Activated CD4-positive, alpha-beta T cell treated with anti-CD3 and anti-CD28 coated beads for 36 hours (primary cell): ENCODE data around the gene TMEM239. TPM values are rescaled to one million over a fixed set of nuclear protein-coding genes. Genes with fewer than 3 reads are reported as not detected.

Experiments
- ATAC-seq: fragments of 200-7000 bp; cut with Tn5 transposase; one replicate; pipeline ENCODE4 v1.10.0; 2021; ENCODE audit warnings: mild to moderate bottlenecking, moderate library complexity
- CTCF ChIA-PET: fragments of 350-600 bp; sonication (Branson Sonifier 250); formaldehyde crosslinking; loops from one replicate; lab custom pipeline; 2021; ENCODE audit warnings: antibody characterized with exemption; lab: Charles Lee
- POLR2A ChIA-PET: fragments of 350-600 bp; sonication (Branson Sonifier 250); formaldehyde crosslinking; loops from one replicate; lab custom pipeline; 2021; ENCODE audit warnings: antibody characterized with exemption, inconsistent platforms; lab: Charles Lee
- DNase-seq: peaks from one replicate; pipeline ENCODE4 v3.0.0-alpha.2; 2020
- H3K27ac Mint-ChIP-seq: one replicate; pipeline ENCODE4 v1.8.0; 2021; ENCODE audit warnings: mixed read lengths
- H3K27me3 Mint-ChIP-seq: one replicate; pipeline ENCODE4 v1.8.0; 2021; ENCODE audit warnings: mixed read lengths
- H3K36me3 Mint-ChIP-seq: one replicate; pipeline ENCODE4 v1.8.0; 2021; ENCODE audit warnings: low read depth, mixed read lengths
- H3K4me1 Mint-ChIP-seq: one replicate; pipeline ENCODE4 v1.8.0; 2021; ENCODE audit warnings: mixed read lengths
- H3K4me3 Mint-ChIP-seq: one replicate; pipeline ENCODE4 v1.8.0; 2021; ENCODE audit warnings: mild to moderate bottlenecking, moderate library complexity, mixed read lengths
- H3K9me3 Mint-ChIP-seq: one replicate; pipeline ENCODE4 v1.8.0; 2021; ENCODE audit warnings: low read depth, mixed read lengths
- intact Hi-C, 2 experiments: fragments of 100-400 bp; cut with DNase I in 1 of 2; cut with micrococcal nuclease in 1 of 2; formaldehyde crosslinking; loops; one replicate each; pipeline versions ENCODE4 v1.14.2 to v1.15.1; 2022 to 2024; cut with DNase I, micrococcal nuclease
- total RNA-seq, 2 experiments: library from RNA; stranded (reverse); gene quantifications; one replicate each; pipeline ENCODE4 v1.2.3, GENCODE V29; 2021

Gene TMEM239
- total RNA-seq, 2 experiments from 2014 or later, result not detected

DNA sequence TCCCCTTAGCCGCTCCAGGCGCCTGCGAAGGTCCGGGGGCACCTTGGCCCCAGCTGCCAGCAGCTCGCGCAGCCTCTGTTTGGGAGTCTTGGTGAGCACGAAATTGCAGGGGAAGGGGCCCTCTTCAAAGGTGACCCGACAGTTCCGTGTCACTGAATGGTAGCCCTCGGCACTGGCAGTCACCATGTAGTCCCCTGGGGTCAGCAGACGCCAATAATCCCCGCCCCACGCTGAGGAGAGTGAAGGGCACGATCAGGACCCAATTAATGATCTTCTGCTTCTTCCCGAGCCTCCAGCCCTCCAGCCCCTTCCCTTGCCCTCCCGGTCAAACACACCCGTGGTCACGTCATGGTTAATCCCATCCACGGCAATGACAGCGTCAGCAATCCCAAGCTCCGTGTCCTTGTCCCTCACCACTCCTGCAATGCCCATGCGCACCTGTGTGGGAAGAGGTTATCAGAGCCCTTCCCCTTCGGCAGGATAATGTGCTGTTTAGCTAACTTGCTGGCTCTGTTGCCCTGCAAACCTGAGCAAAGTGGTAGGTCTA, 21.9 kb upstream of the TMEM239 start:
- ChIA-PET CTCF (interaction anchor here (0.6 to 1.4 kb wide), 2 partner anchors 53 to 207 kb away, joined by 3 to 4 read pairs; no protein-coding TSS in a partner anchor), POLR2A (no interaction called here)
- Mint-ChIP-seq H3K4me1 (peaks cover 4% of the 10 kb centered on the region), H3K27ac (no peak overlapping the region), H3K27me3 (peaks cover 26% of the 10 kb centered on the region), H3K36me3 (no peaks in the 10 kb centered on the region), H3K9me3 (no peaks in the 10 kb centered on the region), H3K4me3 (no peak overlapping the region)
- intact Hi-C loops, result no loop called here
- DNase-seq, result no peak
- ATAC-seq, result no peak

DNA sequence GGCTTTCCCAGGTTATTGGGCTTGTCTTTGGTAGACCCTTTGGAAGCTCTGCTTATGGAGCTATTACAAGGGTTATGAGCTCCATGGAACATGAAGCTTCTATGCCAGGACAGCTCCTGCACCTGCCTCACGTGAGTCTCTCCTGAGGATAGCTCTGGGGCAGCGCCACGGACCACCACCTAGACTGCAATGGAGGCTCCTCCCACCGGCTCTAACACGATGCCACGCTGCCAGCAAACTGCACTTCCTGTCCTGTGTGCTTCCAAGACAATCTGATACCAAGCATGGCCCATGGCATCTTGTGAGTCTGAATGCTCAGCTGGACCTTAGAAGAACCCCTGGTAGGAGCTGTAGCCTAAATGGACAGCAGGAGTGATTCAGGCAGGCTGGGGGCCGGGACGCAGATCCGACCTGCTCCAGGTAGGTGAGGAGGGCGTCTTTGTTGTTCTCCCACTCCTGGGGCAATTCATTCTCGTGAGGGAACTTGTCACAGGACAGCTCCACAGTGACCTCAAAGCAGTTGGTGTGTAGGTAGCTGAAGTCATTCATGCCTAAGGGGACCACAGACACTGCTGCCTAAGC, 21.2 kb upstream of the TMEM239 start:
- H3K9me3 Mint-ChIP-seq, result no peaks in the 10 kb centered on the region
- peaks cover 2% of the 10 kb centered on the region for H3K36me3 Mint-ChIP-seq
- ChIA-PET CTCF (interaction anchor here (0.5 to 1.4 kb wide), 2 partner anchors 206 to 269 kb away, joined by 3 read pairs; no protein-coding TSS in a partner anchor), POLR2A (no interaction called here)
- H3K4me1 Mint-ChIP-seq, result peaks cover 11% of the 10 kb centered on the region
- H3K4me3 Mint-ChIP-seq, result no peak overlapping the region
- no peak for ATAC-seq
- no peak for DNase-seq
- no peak overlapping the region for H3K27ac Mint-ChIP-seq
- H3K27me3 Mint-ChIP-seq, result peaks cover 32% of the 10 kb centered on the region
- intact Hi-C loops, result no loop called here

DNA sequence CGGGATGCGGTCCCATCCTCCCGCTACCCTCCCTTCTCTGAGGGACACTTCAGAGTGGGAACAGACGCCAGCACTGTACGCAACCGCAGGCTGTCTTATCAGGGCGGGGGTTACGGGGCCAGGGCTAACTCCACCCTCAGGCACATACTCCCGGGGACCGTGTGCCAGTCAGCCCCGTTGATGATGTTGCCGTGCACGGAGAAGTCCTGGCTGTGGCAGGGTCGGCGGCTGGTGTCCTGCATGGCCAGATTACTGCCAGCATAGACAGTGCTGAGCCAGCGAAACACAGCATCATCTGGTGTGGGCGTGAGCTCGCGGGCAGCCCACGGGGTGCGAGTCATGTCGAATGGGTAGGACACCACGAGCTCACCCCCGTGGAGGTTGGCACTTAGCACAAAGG, 20.7 kb upstream of the TMEM239 start:
- POLR2A ChIA-PET, result no interaction called here
- Mint-ChIP-seq H3K27me3 (peaks cover 33% of the 10 kb centered on the region), H3K4me1 (peaks cover 13% of the 10 kb centered on the region), H3K9me3 (no peaks in the 10 kb centered on the region), H3K36me3 (peaks cover 4% of the 10 kb centered on the region), H3K27ac (no peak overlapping the region), H3K4me3 (no peak overlapping the region)
- CTCF ChIA-PET, result interaction anchor here (0.5 to 1.4 kb wide), 2 partner anchors 206 to 270 kb away, joined by 3 read pairs; no protein-coding TSS in a partner anchor
- ATAC-seq (no peak), DNase-seq (no peak)
- intact Hi-C loops, result no loop called here

DNA sequence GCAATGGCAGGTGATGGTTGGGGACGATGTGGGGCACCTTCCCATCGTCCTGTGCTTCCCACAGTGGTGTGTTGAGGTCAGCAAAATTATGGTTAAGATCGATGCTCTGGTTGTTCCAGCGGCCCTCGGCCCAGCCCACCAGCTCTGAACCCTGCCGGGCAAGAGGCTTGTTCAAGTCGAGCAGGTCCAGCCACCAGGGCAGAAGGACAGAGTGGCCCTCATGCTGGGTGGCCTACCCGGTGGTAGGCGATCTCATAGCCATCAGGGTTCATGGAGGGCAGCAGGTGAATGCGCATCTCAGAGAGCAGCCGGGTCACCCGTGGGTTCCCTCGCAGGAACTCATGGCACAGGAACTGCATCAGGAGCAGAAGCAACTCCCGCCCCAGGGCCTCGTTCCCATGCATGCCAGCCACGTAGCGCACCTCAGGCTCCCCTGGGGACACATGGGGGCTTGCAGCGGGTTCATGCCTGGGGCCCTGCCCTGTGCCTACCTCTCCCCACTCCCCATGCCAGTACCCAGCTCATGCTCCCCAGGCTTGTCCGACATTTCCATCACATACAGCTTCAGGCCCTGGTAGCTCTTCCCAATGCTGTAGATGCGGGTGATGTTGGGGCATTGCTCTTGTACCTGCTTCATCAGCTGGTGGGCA, 20.0 kb upstream of the TMEM239 start:
- no peak for DNase-seq
- POLR2A ChIA-PET, result no interaction called here
- Mint-ChIP-seq H3K4me3 (no peak overlapping the region), H3K9me3 (no peaks in the 10 kb centered on the region), H3K27me3 (peaks cover 36% of the 10 kb centered on the region), H3K4me1 (peaks cover 18% of the 10 kb centered on the region), H3K27ac (no peak overlapping the region), H3K36me3 (peaks cover 4% of the 10 kb centered on the region)
- CTCF ChIA-PET, result interaction anchor here (0.6 kb wide), 1 partner anchor 415 kb away, joined by 3 read pairs; no protein-coding TSS in a partner anchor
- intact Hi-C loops, result no loop called here
- ATAC-seq, result no peak

DNA sequence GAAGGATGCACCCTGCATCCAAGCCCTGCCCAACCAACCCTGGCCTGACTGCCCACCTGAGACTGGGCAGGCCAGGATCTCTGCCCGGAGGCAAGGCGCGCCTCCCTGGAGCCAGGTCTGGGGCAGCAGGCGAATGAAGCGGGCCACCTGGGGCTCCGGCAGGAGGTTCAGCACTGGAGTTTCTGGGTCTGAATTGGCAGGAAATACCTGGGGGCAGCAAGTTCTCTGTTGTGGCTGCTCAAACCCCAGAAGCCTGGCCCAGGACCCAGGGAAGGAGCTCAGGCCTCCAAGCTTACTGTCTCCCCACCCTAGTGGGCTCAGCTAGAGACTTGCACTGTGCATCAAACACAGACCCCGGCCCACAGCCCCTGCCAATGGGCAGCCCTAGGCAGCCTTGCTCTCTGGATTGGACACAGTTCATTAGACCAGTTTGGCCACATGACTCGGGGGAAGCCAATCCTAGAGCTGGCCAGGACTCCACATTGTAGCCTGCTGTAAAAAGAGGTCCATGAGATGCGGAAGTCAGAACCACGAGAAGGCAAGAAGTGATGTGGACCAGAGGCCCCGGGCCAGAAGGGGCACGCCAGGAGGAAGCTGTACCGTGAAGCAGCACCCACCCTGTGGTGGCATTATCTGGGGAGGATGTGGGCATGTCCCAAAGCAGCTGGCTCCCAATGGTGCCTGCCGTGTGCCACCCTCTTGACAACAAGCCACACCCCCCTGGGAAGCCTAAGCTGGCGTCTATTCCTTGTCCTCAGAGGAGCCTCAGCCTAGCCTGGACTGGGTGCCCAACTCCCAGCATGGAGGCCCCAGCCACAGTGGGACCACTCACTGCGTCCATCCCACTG, 18.8 kb upstream of the TMEM239 start:
- ChIA-PET CTCF (interaction anchor here (0.5 to 0.8 kb wide), 3 partner anchors 70 to 216 kb away, joined by 3 to 5 read pairs (median 4); no protein-coding TSS in a partner anchor), POLR2A (no interaction called here)
- Mint-ChIP-seq H3K27me3 (peaks cover 43% of the 10 kb centered on the region), H3K27ac (no peak overlapping the region), H3K36me3 (peaks cover 4% of the 10 kb centered on the region), H3K4me3 (no peak overlapping the region), H3K9me3 (no peaks in the 10 kb centered on the region), H3K4me1 (peaks cover 22% of the 10 kb centered on the region)
- no peak for DNase-seq
- intact Hi-C loops, result no loop called here
- ATAC-seq, result no peak

DNA sequence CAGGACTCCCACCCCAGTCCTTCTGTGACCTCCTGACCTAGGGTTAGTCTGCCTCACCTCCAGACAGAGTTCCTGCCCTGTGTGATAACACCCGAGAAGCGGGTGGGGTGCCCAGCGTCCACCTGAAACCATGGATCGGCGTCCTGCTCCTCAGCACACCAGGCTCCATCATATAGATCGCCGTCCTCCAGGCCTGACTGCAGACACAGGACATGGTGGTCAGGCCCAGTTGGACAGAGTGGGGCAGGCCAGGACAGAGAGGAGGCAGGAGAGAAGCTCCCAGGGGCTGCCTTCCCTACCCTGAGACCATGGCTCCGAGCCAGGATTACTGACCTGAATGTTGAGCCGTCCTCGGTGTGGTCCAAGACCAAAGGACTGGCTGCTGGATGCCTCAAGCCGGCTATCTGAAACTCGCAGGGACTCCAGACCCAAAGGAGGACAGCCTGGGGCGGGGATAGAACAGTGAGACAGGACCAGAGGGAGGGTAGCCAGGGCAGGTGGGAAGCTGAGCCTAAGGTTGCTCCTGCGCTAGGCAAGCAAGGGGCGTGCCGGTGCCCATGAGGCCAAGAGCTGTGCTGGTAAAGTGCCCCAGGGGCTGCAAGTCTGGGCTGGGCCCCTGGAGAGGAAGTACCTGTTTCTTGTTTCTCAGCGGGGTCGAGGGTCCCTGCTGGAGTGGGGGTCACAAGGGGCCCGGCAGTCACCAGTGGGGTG, 17.9 kb upstream of the TMEM239 start:
- ATAC-seq (no peak), DNase-seq (no peak)
- ChIA-PET POLR2A (no interaction called here), CTCF (no interaction called here)
- Mint-ChIP-seq H3K36me3 (peaks cover 4% of the 10 kb centered on the region), H3K9me3 (no peaks in the 10 kb centered on the region), H3K4me1 (peaks cover 22% of the 10 kb centered on the region), H3K27ac (no peak overlapping the region), H3K4me3 (no peak overlapping the region), H3K27me3 (peaks cover 47% of the 10 kb centered on the region)
- intact Hi-C loops, result no loop called here

DNA sequence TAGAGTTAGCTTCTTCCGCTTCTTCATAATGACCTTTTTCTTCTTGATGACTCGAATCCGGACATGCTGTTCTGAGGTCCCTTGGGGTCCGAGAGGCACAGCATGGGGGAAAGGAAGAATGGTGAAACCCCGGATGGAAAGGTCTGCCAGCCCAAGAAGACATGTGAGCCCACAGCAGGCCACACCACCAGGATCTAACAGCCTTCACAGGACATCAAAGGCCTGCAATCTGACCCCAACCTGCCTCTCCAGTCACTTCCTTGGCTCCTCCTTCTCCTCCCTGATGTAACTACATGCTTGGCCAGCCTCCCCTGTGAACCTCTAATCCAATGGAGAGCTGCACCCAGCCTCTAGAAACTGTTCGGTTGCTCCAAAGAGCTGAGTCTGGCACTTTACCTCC, 17.4 kb upstream of the TMEM239 start:
- intact Hi-C loops, result loop anchor here in 1 of 2 experiments (1.0 kb wide), 1 partner anchor 49 kb away; no protein-coding TSS in a partner anchor
- peaks cover 47% of the 10 kb centered on the region for H3K27me3 Mint-ChIP-seq

DNA sequence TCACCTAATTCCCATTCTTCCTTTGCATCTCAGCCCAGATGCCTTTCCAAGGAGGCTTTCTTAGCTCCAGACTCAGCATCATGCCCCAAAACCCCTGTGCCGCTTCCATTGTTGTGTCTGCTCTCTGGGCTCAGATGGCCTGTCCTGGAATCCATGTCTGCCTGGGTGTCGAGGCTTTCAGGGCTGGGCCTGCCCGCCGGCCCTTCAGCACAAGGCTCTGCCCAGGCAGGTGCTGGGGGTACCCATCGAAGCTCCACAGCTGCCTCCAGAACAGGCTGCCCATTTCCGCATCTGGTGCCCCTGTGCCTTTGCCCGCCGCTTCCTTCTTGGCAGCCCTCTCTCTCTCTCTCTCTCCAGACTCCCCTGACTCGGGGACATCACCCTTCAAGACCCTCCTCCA, 16.9 kb upstream of the TMEM239 start:
- no peaks in the 10 kb centered on the region for H3K9me3 Mint-ChIP-seq
- peak; percentile 26 for ATAC-seq

More for the DNA sequence above, 17.4 kb upstream of the TMEM239 start:
- H3K4me3 Mint-ChIP-seq, result peak overlapping the region; percentile 86
- H3K4me1 Mint-ChIP-seq, result peaks cover 22% of the 10 kb centered on the region
- POLR2A ChIA-PET, result no interaction called here
- ATAC-seq, result peak; percentile 51
- peaks cover 4% of the 10 kb centered on the region for H3K36me3 Mint-ChIP-seq
- no peaks in the 10 kb centered on the region for H3K9me3 Mint-ChIP-seq
- CTCF ChIA-PET, result no interaction called here
- peak; percentile 23 for DNase-seq
- no peak overlapping the region for H3K27ac Mint-ChIP-seq

DNA sequence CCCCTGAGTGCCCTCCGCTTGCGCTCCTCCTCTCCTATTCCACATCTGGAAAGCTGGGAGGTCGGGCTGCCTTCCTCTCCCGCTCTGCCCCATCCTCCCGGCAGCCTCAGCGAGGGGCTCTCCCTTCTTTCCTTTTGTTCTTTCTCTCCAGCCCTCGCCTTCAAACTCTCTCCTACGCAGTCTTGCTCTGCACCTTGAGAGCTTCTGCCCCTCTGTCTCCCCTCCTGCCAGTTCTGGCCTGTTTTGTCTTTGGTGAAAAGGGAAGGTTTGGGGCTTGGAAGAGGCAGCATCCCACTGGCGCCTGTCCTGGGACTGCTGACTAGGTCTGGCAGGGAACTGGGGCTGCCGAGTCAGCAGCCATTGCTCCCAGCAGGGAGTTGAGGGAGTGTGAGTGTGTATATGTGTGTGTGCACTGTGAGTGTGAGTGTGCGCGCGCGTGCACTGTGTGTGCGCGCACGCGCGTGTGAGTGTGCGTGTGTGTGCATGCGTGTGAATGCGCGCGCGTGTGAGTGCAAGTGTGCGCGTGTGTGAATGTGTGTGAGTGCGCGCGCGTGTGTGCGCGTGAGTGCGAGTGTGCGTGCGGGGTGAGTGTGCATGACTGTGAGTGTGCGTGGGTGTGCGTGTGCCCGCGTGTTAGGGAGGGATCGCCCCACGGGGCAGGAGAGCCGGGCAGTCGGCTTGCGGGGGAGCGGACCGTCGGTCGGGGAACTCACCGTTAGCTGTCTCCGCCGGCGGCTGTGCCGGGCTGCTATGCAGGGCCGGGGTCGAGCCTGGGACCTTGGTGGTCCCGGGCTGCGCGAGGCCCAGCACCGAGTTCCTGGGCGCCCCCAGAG, 16.3 kb upstream of the TMEM239 start:
- peak overlapping the region; percentile 89 for H3K27ac Mint-ChIP-seq
- H3K27me3 Mint-ChIP-seq, result peaks cover 52% of the 10 kb centered on the region
- ChIA-PET POLR2A (no interaction called here), CTCF (no interaction called here)
- peaks cover 4% of the 10 kb centered on the region for H3K36me3 Mint-ChIP-seq
- H3K4me1 Mint-ChIP-seq, result peaks cover 22% of the 10 kb centered on the region
- intact Hi-C loops, result loop anchor here in 1 of 2 experiments (1.0 kb wide), 1 partner anchor 50 kb away; no protein-coding TSS in a partner anchor
- H3K9me3 Mint-ChIP-seq, result no peaks in the 10 kb centered on the region
- ATAC-seq (peak; percentile 60), DNase-seq (peak; percentile 38)
- peak overlapping the region; percentile 86 for H3K4me3 Mint-ChIP-seq

More for the DNA sequence above, 16.9 kb upstream of the TMEM239 start:
- CTCF ChIA-PET, result no interaction called here
- POLR2A ChIA-PET, result no interaction called here
- intact Hi-C loops, result loop anchor here in 1 of 2 experiments (1.0 kb wide), 1 partner anchor 49 kb away; no protein-coding TSS in a partner anchor
- H3K4me1 Mint-ChIP-seq, result peaks cover 22% of the 10 kb centered on the region
- H3K4me3 Mint-ChIP-seq, result peak overlapping the region; percentile 86
- peak overlapping the region; percentile 89 for H3K27ac Mint-ChIP-seq
- peaks cover 51% of the 10 kb centered on the region for H3K27me3 Mint-ChIP-seq
- peaks cover 4% of the 10 kb centered on the region for H3K36me3 Mint-ChIP-seq
- DNase-seq, result no peak
